ENCODE measurements around the gene VKORC1L1. TPM values are rescaled to one million over a fixed set of nuclear protein-coding genes. Genes with fewer than 3 reads are reported as not detected.
A peak's percentile ranks its signal among the peaks of the same experiment; 100 is the strongest.

Gene VKORC1L1
- total and polyA plus RNA-seq, 9 of the 15 experiments (the other 6 are each of a cell fraction or from before 2014, with no cell fraction given), result 6.8 to 36.5 (median 19.3) TPM

GRCh38 chr7:65927489-65928448, 54.9 kb downstream of the VKORC1L1 start (continued):
- no peak for TF ChIP-seq GTF3C2 (IDR thresholded peaks at IDR 0.05; ENCODE audit: borderline replicate concordance, extremely low read depth, insufficient read length)
- TF ChIP-seq, protein P1, sequence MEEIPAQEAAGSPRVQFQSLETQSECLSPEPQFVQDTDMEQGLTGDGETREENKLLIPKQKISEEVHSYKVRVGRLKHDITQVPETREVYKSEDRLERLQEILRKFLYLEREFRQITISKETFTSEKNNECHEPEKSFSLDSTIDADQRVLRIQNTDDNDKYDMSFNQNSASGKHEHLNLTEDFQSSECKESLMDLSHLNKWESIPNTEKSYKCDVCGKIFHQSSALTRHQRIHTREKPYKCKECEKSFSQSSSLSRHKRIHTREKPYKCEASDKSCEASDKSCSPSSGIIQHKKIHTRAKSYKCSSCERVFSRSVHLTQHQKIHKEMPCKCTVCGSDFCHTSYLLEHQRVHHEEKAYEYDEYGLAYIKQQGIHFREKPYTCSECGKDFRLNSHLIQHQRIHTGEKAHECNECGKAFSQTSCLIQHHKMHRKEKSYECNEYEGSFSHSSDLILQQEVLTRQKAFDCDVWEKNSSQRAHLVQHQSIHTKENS (CRISPR knock-in tag; IDR thresholded peaks at IDR 0.05), result no peak
- TF ChIP-seq ZNF583 (CRISPR knock-in tag; IDR thresholded peaks at IDR 0.05), result no peak
- TF ChIP-seq E2F8 (IDR thresholded peaks at IDR 0.05; ENCODE audit: low read depth, partially characterized antibody), result no peak
- TF ChIP-seq, protein P2, sequence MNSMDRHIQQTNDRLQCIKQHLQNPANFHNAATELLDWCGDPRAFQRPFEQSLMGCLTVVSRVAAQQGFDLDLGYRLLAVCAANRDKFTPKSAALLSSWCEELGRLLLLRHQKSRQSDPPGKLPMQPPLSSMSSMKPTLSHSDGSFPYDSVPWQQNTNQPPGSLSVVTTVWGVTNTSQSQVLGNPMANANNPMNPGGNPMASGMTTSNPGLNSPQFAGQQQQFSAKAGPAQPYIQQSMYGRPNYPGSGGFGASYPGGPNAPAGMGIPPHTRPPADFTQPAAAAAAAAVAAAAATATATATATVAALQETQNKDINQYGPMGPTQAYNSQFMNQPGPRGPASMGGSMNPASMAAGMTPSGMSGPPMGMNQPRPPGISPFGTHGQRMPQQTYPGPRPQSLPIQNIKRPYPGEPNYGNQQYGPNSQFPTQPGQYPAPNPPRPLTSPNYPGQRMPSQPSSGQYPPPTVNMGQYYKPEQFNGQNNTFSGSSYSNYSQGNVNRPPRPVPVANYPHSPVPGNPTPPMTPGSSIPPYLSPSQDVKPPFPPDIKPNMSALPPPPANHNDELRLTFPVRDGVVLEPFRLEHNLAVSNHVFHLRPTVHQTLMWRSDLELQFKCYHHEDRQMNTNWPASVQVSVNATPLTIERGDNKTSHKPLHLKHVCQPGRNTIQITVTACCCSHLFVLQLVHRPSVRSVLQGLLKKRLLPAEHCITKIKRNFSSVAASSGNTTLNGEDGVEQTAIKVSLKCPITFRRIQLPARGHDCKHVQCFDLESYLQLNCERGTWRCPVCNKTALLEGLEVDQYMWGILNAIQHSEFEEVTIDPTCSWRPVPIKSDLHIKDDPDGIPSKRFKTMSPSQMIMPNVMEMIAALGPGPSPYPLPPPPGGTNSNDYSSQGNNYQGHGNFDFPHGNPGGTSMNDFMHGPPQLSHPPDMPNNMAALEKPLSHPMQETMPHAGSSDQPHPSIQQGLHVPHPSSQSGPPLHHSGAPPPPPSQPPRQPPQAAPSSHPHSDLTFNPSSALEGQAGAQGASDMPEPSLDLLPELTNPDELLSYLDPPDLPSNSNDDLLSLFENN (IDR thresholded peaks at IDR 0.05; ENCODE audit: low read depth in 2 of 2, low read length in 2 of 2), result peak in 1 of 2 experiments; percentile 67; a peak in 2 of 4 replicates
- no peak for TF ChIP-seq NFXL1 (CRISPR knock-in tag; IDR thresholded peaks at IDR 0.05)
- TF ChIP-seq NCOA1 (IDR thresholded peaks at IDR 0.05; ENCODE audit: low read depth), result no peak
- TF ChIP-seq SMAD2 (IDR thresholded peaks at IDR 0.05; ENCODE audit: low read depth, low read length), result no peak
- TF ChIP-seq PRMT5 (CRISPR knock-in tag; IDR thresholded peaks at IDR 0.05), result no peak
- TF ChIP-seq, protein P3, sequence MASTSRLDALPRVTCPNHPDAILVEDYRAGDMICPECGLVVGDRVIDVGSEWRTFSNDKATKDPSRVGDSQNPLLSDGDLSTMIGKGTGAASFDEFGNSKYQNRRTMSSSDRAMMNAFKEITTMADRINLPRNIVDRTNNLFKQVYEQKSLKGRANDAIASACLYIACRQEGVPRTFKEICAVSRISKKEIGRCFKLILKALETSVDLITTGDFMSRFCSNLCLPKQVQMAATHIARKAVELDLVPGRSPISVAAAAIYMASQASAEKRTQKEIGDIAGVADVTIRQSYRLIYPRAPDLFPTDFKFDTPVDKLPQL (IDR thresholded peaks at IDR 0.05; ENCODE audit: extremely low read depth, insufficient read length), result no peak
- TF ChIP-seq POLR2B (IDR thresholded peaks at IDR 0.05; ENCODE audit: low read depth, partially characterized antibody), result peak; percentile 25
- TF ChIP-seq TBP (optimal IDR thresholded peaks at IDR 0.05; ENCODE audit: low read depth, low read length), result peak; percentile 74
- no peak for TF ChIP-seq ZNF695 (CRISPR knock-in tag; IDR thresholded peaks at IDR 0.05)
- peak; percentile 47; the same call in 1 of the 2 replicates for TF ChIP-seq ATF7 (IDR thresholded peaks at IDR 0.05)
